ENCODE measurements around the gene GEMIN4. TPM values are rescaled to one million over a fixed set of nuclear protein-coding genes. Genes with fewer than 3 reads are reported as not detected.
"Not testable (repeated sequence)": the region's sequence is repeated elsewhere in the genome, so short reads cannot be mapped to it uniquely, and the experiment has no call there.

The GEMIN4 gene
- total and polyA plus RNA-seq, 4 donors, result 2.8 to 7.0 (median 5.9) TPM

GRCh38 chr17:750431-751037 lies 1.5 kb downstream of the GEMIN4 start:
- Histone ChIP-seq H3K4me3 (ENCODE audit: low read depth in 1 of 3, low read length in 3 of 3) (no peak overlapping the region), H3K36me3 (ENCODE audit: control insufficient read depth in 4 of 4, insufficient read depth in 3 of 4, low read depth in 1 of 4, low read length in 3 of 4) (peaks cover 0 to 25% (median 10%) of the 10 kb centered on the region in 4 donors), H3K27ac (ENCODE audit: low read depth in 1 of 2, low read length in 2 of 2) (no peak overlapping the region), H3K27me3 (ENCODE audit: control insufficient read depth in 4 of 4, insufficient read depth in 4 of 4, low read length in 3 of 4) (no peaks in the 10 kb centered on the region), H3K4me1 (ENCODE audit: control insufficient read depth in 4 of 4, insufficient read depth in 4 of 4, low read length in 3 of 4) (peaks cover 6 to 17% (median 11%) of the 10 kb centered on the region in 4 donors), H3K9me3 (ENCODE audit: control insufficient read depth in 4 of 4, low read length in 3 of 4) (no peaks in the 10 kb centered on the region), H3K9ac (ENCODE audit: low read depth in 1 of 2, low read length in 2 of 2) (no peak overlapping the region)
- no peak for TF ChIP-seq REST (IDR thresholded peaks at IDR 0.05)
- TF ChIP-seq HNF4G (IDR thresholded peaks at IDR 0.05), result no peak
- no peak for TF ChIP-seq YY1 (IDR thresholded peaks at IDR 0.05)
- no peak for TF ChIP-seq CTCF (IDR thresholded peaks at IDR 0.05; ENCODE audit: low read depth, low read length, missing input control)
- no peak for TF ChIP-seq SP1 (IDR thresholded peaks at IDR 0.05)
- no peak for TF ChIP-seq TAF1 (conservative IDR thresholded peaks at IDR 0.05)
- no peak for TF ChIP-seq FOXA2 (IDR thresholded peaks at IDR 0.05)
- no peak for TF ChIP-seq EGR1 (IDR thresholded peaks at IDR 0.05; ENCODE audit: low read depth in 2 of 2)
- TF ChIP-seq JUND (IDR thresholded peaks at IDR 0.05), result no peak
- TF ChIP-seq RAD21 (IDR thresholded peaks at IDR 0.05), result no peak
- TF ChIP-seq RXRA (IDR thresholded peaks at IDR 0.05), result no peak
- no peak for TF ChIP-seq FOXA1 (IDR thresholded peaks at IDR 0.05)
- no peak for TF ChIP-seq NR2F2 (IDR thresholded peaks at IDR 0.05)
- TF ChIP-seq HNF4A (conservative IDR thresholded peaks at IDR 0.05), result no peak
- TF ChIP-seq MAX (IDR thresholded peaks at IDR 0.05), result no peak
- no peak for TF ChIP-seq ATF3 (IDR thresholded peaks at IDR 0.05)
- no peak for TF ChIP-seq ZBTB33 (IDR thresholded peaks at IDR 0.05)
- WGBS, result 83% methylated on average over 8 of the region's 8 CpGs
- no peak for DNase-seq (ENCODE audit: low spot score)

- not testable (repeated sequence) for H3K9ac ChIP-seq (ENCODE audit: low read depth in 1 of 2, low read length in 2 of 2); H3K27me3 ChIP-seq (ENCODE audit: control insufficient read depth in 4 of 4, insufficient read depth in 4 of 4, low read length in 3 of 4); H3K9me3 ChIP-seq (ENCODE audit: control insufficient read depth in 4 of 4, low read length in 3 of 4); H3K27ac ChIP-seq (ENCODE audit: low read depth in 1 of 2, low read length in 2 of 2); H3K4me3 ChIP-seq (ENCODE audit: low read depth in 1 of 3, low read length in 3 of 3); DNase-seq (ENCODE audit: low spot score)
- WGBS, result 77% methylated on average over 7 of the region's 7 CpGs
- Histone ChIP-seq H3K36me3 (ENCODE audit: control insufficient read depth in 4 of 4, insufficient read depth in 3 of 4, low read depth in 1 of 4, low read length in 3 of 4) (peaks cover 3 to 32% (median 16%) of the 10 kb centered on the region in 4 donors), H3K4me1 (ENCODE audit: control insufficient read depth in 4 of 4, insufficient read depth in 4 of 4, low read length in 3 of 4) (peaks cover 6 to 17% (median 11%) of the 10 kb centered on the region in 4 donors)
Observed at GRCh38 chr17:749359-749758, 2.7 kb downstream of the GEMIN4 start.

- not testable (repeated sequence) for H3K9ac ChIP-seq (ENCODE audit: low read depth in 1 of 2, low read length in 2 of 2); H3K4me3 ChIP-seq (ENCODE audit: low read depth in 1 of 3, low read length in 3 of 3); H3K27ac ChIP-seq (ENCODE audit: low read depth in 1 of 2, low read length in 2 of 2); H3K9me3 ChIP-seq (ENCODE audit: control insufficient read depth in 4 of 4, low read length in 3 of 4); DNase-seq (ENCODE audit: low spot score); H3K27me3 ChIP-seq (ENCODE audit: control insufficient read depth in 4 of 4, insufficient read depth in 4 of 4, low read length in 3 of 4)
- Histone ChIP-seq H3K4me1 (ENCODE audit: control insufficient read depth in 4 of 4, insufficient read depth in 4 of 4, low read length in 3 of 4) (peaks cover 6 to 17% (median 11%) of the 10 kb centered on the region in 4 donors), H3K36me3 (ENCODE audit: control insufficient read depth in 4 of 4, insufficient read depth in 3 of 4, low read depth in 1 of 4, low read length in 3 of 4) (peaks cover 3 to 37% (median 18%) of the 10 kb centered on the region in 4 donors)
- WGBS, result 98% methylated on average over 4 of the region's 4 CpGs
Observed at GRCh38 chr17:748604-749003, 3.5 kb downstream of the GEMIN4 start.
